Gastrocnemius medialis (tissue), 4 donors: Measurements from ENCODE around the gene KMT2B.

Experiments used
- POLR2A ChIP-seq, 2 donors: fragments of 450-650 bp; IDR thresholded peaks; one replicate each; pipeline ENCODE4 v1.6.1; 2017; ENCODE audit warnings: antibody characterized with exemption in 2 of 2, mild to moderate bottlenecking in 2 of 2, moderate library complexity in 2 of 2
- TF ChIP-seq, protein P1 (sequence below), 5 experiments: fragments of 450-650 bp in 3 of 5; fragments of 200-600 bp in 2 of 5; sonication (generic) in 2 of 5; IDR thresholded peaks in 4 of 5; conservative IDR thresholded peaks in 1 of 5; 1 replicate in 4 of 5; 2 replicates in 1 of 5; pipeline ENCODE4 v1.5.1; 2016 to 2019; ENCODE audit warnings: antibody characterized with exemption in 5 of 5, mild to moderate bottlenecking in 3 of 5, moderate library complexity in 3 of 5

DNA sequence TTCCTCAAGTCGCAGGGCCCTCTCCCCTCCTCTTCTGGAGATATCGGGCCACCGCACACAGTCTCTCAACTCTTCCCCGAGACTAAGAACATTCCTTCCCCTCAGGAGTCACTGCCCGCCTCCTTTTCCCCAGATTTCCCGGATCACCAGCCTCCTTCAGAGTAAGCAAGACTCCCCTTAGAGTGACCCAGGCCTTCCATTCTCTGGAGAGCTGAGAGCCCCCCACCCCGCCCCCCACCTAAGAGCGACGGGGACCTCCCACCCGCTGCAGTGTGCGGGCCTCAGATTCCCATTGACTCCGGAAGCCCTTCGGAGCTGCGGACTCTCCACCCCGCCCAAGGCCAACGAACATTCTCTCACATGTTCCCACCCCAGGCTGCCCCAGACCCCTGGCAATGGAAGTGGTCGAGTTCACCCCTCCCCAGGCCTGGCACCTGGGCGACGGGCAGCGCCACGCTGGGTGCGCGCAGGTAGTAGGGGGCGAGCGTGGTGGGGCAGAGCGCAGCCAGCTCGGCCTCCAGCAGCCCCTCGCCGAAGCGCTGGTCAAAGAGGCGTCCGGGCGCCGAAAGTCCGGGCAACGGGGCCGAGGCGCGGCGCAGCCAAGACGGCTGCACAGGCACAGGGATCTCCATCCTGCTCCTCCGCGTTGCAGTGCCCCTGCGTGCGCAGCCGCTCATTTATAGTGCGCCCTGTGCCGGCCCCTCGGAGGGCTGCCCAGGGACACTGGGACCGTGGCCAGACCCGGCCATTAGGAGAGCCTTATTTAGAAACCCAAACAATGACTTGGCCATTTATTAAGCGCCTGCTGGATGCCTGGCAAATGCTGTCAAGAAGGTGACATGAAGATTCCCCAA is 38.8 kb downstream of the KMT2B start, which contains the start of gene HSPB6:
- TF ChIP-seq, protein P1, sequence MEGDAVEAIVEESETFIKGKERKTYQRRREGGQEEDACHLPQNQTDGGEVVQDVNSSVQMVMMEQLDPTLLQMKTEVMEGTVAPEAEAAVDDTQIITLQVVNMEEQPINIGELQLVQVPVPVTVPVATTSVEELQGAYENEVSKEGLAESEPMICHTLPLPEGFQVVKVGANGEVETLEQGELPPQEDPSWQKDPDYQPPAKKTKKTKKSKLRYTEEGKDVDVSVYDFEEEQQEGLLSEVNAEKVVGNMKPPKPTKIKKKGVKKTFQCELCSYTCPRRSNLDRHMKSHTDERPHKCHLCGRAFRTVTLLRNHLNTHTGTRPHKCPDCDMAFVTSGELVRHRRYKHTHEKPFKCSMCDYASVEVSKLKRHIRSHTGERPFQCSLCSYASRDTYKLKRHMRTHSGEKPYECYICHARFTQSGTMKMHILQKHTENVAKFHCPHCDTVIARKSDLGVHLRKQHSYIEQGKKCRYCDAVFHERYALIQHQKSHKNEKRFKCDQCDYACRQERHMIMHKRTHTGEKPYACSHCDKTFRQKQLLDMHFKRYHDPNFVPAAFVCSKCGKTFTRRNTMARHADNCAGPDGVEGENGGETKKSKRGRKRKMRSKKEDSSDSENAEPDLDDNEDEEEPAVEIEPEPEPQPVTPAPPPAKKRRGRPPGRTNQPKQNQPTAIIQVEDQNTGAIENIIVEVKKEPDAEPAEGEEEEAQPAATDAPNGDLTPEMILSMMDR (IDR thresholded peaks at IDR 0.05 in 4 of 5, conservative IDR thresholded peaks at IDR 0.05 in 1 of 5), result no peak
- peak; percentile 64 to 77 for TF ChIP-seq POLR2A (IDR thresholded peaks at IDR 0.05)
